ENCODE measurements around the gene ERC1. TPM values are rescaled to one million over a fixed set of nuclear protein-coding genes. Genes with fewer than 3 reads are reported as not detected.

The ERC1 gene
- total and polyA plus RNA-seq, 2 of the 4 experiments (the other 2 are of a cell fraction), result 11.6 to 25.6 TPM

- Histone ChIP-seq H3K14ac (replicated peaks; ENCODE audit: low read depth, low read length) (no peak overlapping the region; the same call in 1 of the 2 replicates), H2BK5ac (ENCODE audit: low read depth, low read length, poor library complexity, severe bottlenecking) (no peak overlapping the region), H3K27ac (ENCODE audit: insufficient read depth, low read length) (no peak overlapping the region), H3K9ac (ENCODE audit: low read depth, low read length) (no peak overlapping the region), H3K4me1 (ENCODE audit: control insufficient read depth, insufficient read depth, low read length) (no peaks in the 10 kb centered on the region), H2BK20ac (ENCODE audit: low read depth, low read length) (no peak overlapping the region), H2BK120ac (ENCODE audit: low read depth, low read length) (no peak overlapping the region), H3K27me3 (ENCODE audit: control insufficient read depth, insufficient read depth, low read length) (no peaks in the 10 kb centered on the region), H4K5ac (ENCODE audit: low read depth, low read length) (no peak overlapping the region), H2AFZ (replicated peaks; ENCODE audit: low read length, poor library complexity) (no peak overlapping the region), H3K18ac (ENCODE audit: low read depth, low read length) (no peak overlapping the region), H3K36me3 (ENCODE audit: control insufficient read depth, insufficient read depth, low read length) (0 out of 2 replicates have a peak, but pooled peaks cover 1% of the 10 kb centered on the region), H4K20me1 (ENCODE audit: insufficient read depth, low read length) (no peaks in the 10 kb centered on the region), H3K9me1 (ENCODE audit: insufficient read depth, low read length) (no peaks in the 10 kb centered on the region; the same call in 1 of the 2 replicates), H3K4me3 (ENCODE audit: insufficient read depth, low read depth, low read length) (no peak overlapping the region), H3K4ac (ENCODE audit: low read depth, low read length) (no peak overlapping the region), H3K4me2 (ENCODE audit: low read depth, low read length) (no peak overlapping the region), H2AK9ac (replicated peaks; ENCODE audit: low read depth, low read length, poor library complexity) (no peak overlapping the region), H3K79me1 (ENCODE audit: low read depth in 1 of 2, low read length in 2 of 2) (peaks cover 0 to 8% of the 10 kb centered on the region in 2 experiments; a peak in 2 of 4 replicates), H2AK5ac (ENCODE audit: low read depth, low read length) (no peak overlapping the region), H3K23ac (ENCODE audit: low read depth, low read length) (0 out of 2 replicates have a peak overlapping the region, but pooled peaks have one; percentile 59), H4K91ac (ENCODE audit: insufficient read depth, low read depth, low read length) (no peak overlapping the region), H2BK15ac (ENCODE audit: low read depth, low read length) (no peak overlapping the region), H4K8ac (ENCODE audit: low read depth in 2 of 2, low read length in 2 of 2) (no peak overlapping the region), H3K9me3 (ENCODE audit: control insufficient read depth, insufficient read depth, low read length) (no peaks in the 10 kb centered on the region), H3K56ac (ENCODE audit: extremely low read depth, insufficient read depth, low read length) (no peak overlapping the region)
- dilution Hi-C loops (cut with HindIII; ENCODE audit: low sequenced_read_pairs, unreplicated experiment) (no loop called here), intact Hi-C loops (cut with micrococcal nuclease) (no loop called here), in situ Hi-C loops (cut with MboI; ENCODE audit: low sequenced_read_pairs) (no loop called here)
- ATAC-seq (ENCODE audit: low read depth) (no peak), DNase-seq (no peak)
- CTCF ChIA-PET, result interaction anchor here (1.0 kb wide), 1 partner anchor 10 kb away, joined by 4 read pairs; no protein-coding TSS in a partner anchor
- TF ChIP-seq MAFK (IDR thresholded peaks at IDR 0.05; ENCODE audit: low read depth, low read length) (no peak), SMC3 (IDR thresholded peaks at IDR 0.05; ENCODE audit: low read depth, low read length) (no peak), POLR2A (IDR thresholded peaks at IDR 0.05; ENCODE audit: low read depth, low read length) (no peak), NFE2L2 (IDR thresholded peaks at IDR 0.05; ENCODE audit: low read depth, low read length) (no peak), CHD1 (IDR thresholded peaks at IDR 0.05; ENCODE audit: low read depth, low read length) (no peak), MAZ (IDR thresholded peaks at IDR 0.05; ENCODE audit: borderline replicate concordance, low read depth, low read length) (no peak), USF2 (IDR thresholded peaks at IDR 0.05; ENCODE audit: low read depth, low read length) (no peak), RCOR1 (IDR thresholded peaks at IDR 0.05; ENCODE audit: insufficient replicate concordance, low read length) (no peak), ELK1 (IDR thresholded peaks at IDR 0.05; ENCODE audit: borderline replicate concordance, low read depth, low read length) (no peak), CEBPB (IDR thresholded peaks at IDR 0.05; ENCODE audit: low read depth, low read length) (no peak), RAD21 (IDR thresholded peaks at IDR 0.05; ENCODE audit: low read length) (no peak), MXI1 (IDR thresholded peaks at IDR 0.05; ENCODE audit: borderline replicate concordance, low read depth, low read length) (no peak), BHLHE40 (IDR thresholded peaks at IDR 0.05; ENCODE audit: low read depth, low read length) (no peak), FOS (IDR thresholded peaks at IDR 0.05; ENCODE audit: low read depth, low read length) (no peak)
- POLR2A ChIA-PET (ENCODE audit: unreplicated experiment), result no interaction called here
- BruUV-seq (replicated peaks), result no TSS peak
- no CpG with 5 or more reads among the region's 4 CpGs for WGBS, 2 experiments (ENCODE audit: extremely low coverage in 2 of 2, insufficient read length in 1 of 2)
Measured at GRCh38 chr12:1305791-1306500, 314.9 kb downstream of the ERC1 start.
